HCT116 (cell line): ENCODE data around the gene SBF2. TPM values are rescaled to one million over a fixed set of nuclear protein-coding genes. Genes with fewer than 3 reads are reported as not detected.

Source experiments
- ATAC-seq: fragments of 200-7000 bp; cut with Tn5 transposase; 2 replicates; pipeline ENCODE4 v1.9.1; 2020; ENCODE audit warnings: mild to moderate bottlenecking, moderate library complexity
- BruUV-seq: library from RNA; stranded (reverse); fragments of 400-500 nt; replicated peaks from 2 replicates; lab custom pipeline; 2021; lab: Mats Ljungman, UMichigan
- CTCF ChIA-PET: fragments of 300-600 bp; sonication (Branson Sonifier 250); formaldehyde crosslinking; loops from one replicate; lab custom pipeline; 2021; ENCODE audit warnings: antibody characterized with exemption; lab: Charles Lee
- POLR2A ChIA-PET: fragments of 300-600, 350-600 bp; sonication (Branson Sonifier 250); formaldehyde crosslinking; loops from one replicate; lab custom pipeline; 2021; ENCODE audit warnings: antibody characterized with exemption; lab: Charles Lee
- RAD21 ChIA-PET, 2 experiments: fragments of 300-600 bp; sonication (Branson Sonifier 250); formaldehyde crosslinking; loops; one replicate each; lab custom pipeline; 2023; ENCODE audit warnings: low total read pairs in 2 of 2; ENCODE audit not compliant: uncharacterized antibody in 2 of 2, unreplicated experiment in 2 of 2, low non-redundant PET in 1 of 2; lab: Charles Lee
- DNase-seq: peaks from one replicate; pipeline ENCODE4 v3.0.0-alpha.2; 2010; ENCODE audit warnings: low read depth, low spot score
- H2AFZ ChIP-seq: fragments of 200-600 bp; shearing (Covaris generic), sonication (generic); 2 replicates; pipeline ENCODE4 v1.6.1; 2017; ENCODE audit warnings: low read depth, mixed run types, mixed read lengths, antibody characterized with exemption, low read length; ENCODE audit not compliant: poor library complexity, severe bottlenecking
- H3K27ac ChIP-seq: 2 replicates; pipeline ENCODE4 v1.5.1; 2012; ENCODE audit warnings: low read depth, low read length
- H3K27me3 ChIP-seq: fragments of 200-600 bp; sonication (generic); 2 replicates; pipeline ENCODE4 v1.6.1; 2016; ENCODE audit warnings: mixed run types, low read length, mixed read lengths; ENCODE audit not compliant: insufficient read depth
- H3K36me3 ChIP-seq, 2 experiments: fragments of 200-500 bp in 1 of 2; fragments of 200-600 bp in 1 of 2; sonication (Bioruptor generic) in 1 of 2; sonication (generic) in 1 of 2; 2 replicates each; pipeline versions ENCODE4 v1.5.1 to v1.6.1; 2014 to 2016; ENCODE audit warnings: low read length in 2 of 2, inconsistent platforms in 1 of 2, mixed read lengths in 1 of 2, mixed run types in 1 of 2; ENCODE audit not compliant: insufficient read depth in 2 of 2, control insufficient read depth in 1 of 2
- H3K4me1 ChIP-seq, 2 experiments: fragments of 200-600 bp in 1 of 2; sonication (generic) in 1 of 2; 2 replicates each; pipeline versions ENCODE4 v1.5.1 to v1.6.1; 2012 to 2017; ENCODE audit warnings: low read length in 2 of 2, inconsistent platforms in 1 of 2, mild to moderate bottlenecking in 1 of 2, mixed read lengths in 1 of 2, mixed run types in 1 of 2, moderate library complexity in 1 of 2; ENCODE audit not compliant: insufficient read depth in 2 of 2, control insufficient read depth in 1 of 2
- H3K4me2 ChIP-seq: fragments of 200-600 bp; sonication (generic); 2 replicates; pipeline ENCODE4 v1.6.1; 2017; ENCODE audit warnings: mixed run types, low read length, mixed read lengths
- H3K4me3 ChIP-seq, 2 experiments: fragments of 200-600 bp in 1 of 2; sonication (generic) in 1 of 2; replicated peaks in 1 of 2; 2 replicates each; pipeline ENCODE4 v1.5.1; 2011 to 2016; ENCODE audit warnings: low read length in 2 of 2, control low read depth in 1 of 2, low read depth in 1 of 2, mild to moderate bottlenecking in 1 of 2, mixed read lengths in 1 of 2, mixed run types in 1 of 2
- H3K79me2 ChIP-seq: fragments of 200-600 bp; sonication (generic); 2 replicates; pipeline ENCODE4 v1.6.1; 2017; ENCODE audit warnings: mild to moderate bottlenecking, mixed run types, low read length, moderate library complexity, mixed read lengths; ENCODE audit not compliant: insufficient read depth
- H3K9ac ChIP-seq: fragments of 200-600 bp; sonication (generic); 2 replicates; pipeline ENCODE4 v1.6.1; 2016; ENCODE audit warnings: low read length, mixed read lengths
- H3K9me2 ChIP-seq: fragments of 200-600 bp; sonication (generic), shearing (Covaris generic); 2 replicates; pipeline ENCODE4 v1.6.1; 2017; ENCODE audit warnings: mixed run types, mild to moderate bottlenecking, moderate library complexity; ENCODE audit not compliant: insufficient read depth
- H3K9me3 ChIP-seq, 2 experiments: fragments of 200-500 bp in 1 of 2; fragments of 200-600 bp in 1 of 2; sonication (Bioruptor generic) in 1 of 2; sonication (generic) in 1 of 2; 2 replicates each; pipeline ENCODE4 v1.6.1; 2014 to 2017; ENCODE audit warnings: low read length in 2 of 2, mixed read lengths in 2 of 2, inconsistent platforms in 1 of 2, low read depth in 1 of 2, mild to moderate bottlenecking in 1 of 2, mixed run types in 1 of 2, moderate library complexity in 1 of 2; ENCODE audit not compliant: control insufficient read depth in 1 of 2, insufficient read depth in 1 of 2
- H4K20me1 ChIP-seq: fragments of 200-600 bp; sonication (generic), shearing (Covaris generic); 2 replicates; pipeline ENCODE4 v1.6.1; 2017; ENCODE audit warnings: mixed run types, mild to moderate bottlenecking, moderate library complexity; ENCODE audit not compliant: insufficient read depth
- ATF3 ChIP-seq: IDR thresholded peaks from 2 replicates; pipeline ENCODE4 v1.6.1; 2012
- CBX3 ChIP-seq: IDR thresholded peaks from 2 replicates; pipeline ENCODE4 v1.6.1; 2012; ENCODE audit warnings: low read depth
- CEBPB ChIP-seq: IDR thresholded peaks from 2 replicates; pipeline ENCODE4 v1.6.1; 2012; ENCODE audit warnings: low read depth
- CTCF ChIP-seq, 3 experiments: fragments of 200-600 bp in 1 of 3; sonication (generic) in 1 of 3; IDR thresholded peaks in 2 of 3; conservative IDR thresholded peaks in 1 of 3; 2 replicates each; pipeline ENCODE4 v1.5.1; 2012 to 2017; ENCODE audit warnings: low read depth in 2 of 3, low read length in 2 of 3, antibody characterized with exemption in 1 of 3, borderline replicate concordance in 1 of 3, control low read depth in 1 of 3, mild to moderate bottlenecking in 1 of 3, mixed read lengths in 1 of 3, mixed run types in 1 of 3, moderate library complexity in 1 of 3; ENCODE audit not compliant: insufficient read depth in 1 of 3
- EGR1 ChIP-seq: IDR thresholded peaks from 2 replicates; pipeline ENCODE4 v1.6.1; 2012; ENCODE audit warnings: low read depth
- JUND ChIP-seq: IDR thresholded peaks from 2 replicates; pipeline ENCODE4 v1.6.1; 2012
- POLR2AphosphoS5 ChIP-seq: IDR thresholded peaks from 2 replicates; pipeline ENCODE4 v1.6.1; 2011; ENCODE audit warnings: mild to moderate bottlenecking, low read depth, low read length, moderate library complexity
- REST ChIP-seq: IDR thresholded peaks from 2 replicates; pipeline ENCODE4 v1.6.1; 2012; ENCODE audit warnings: low read depth
- TCF7L2 ChIP-seq: IDR thresholded peaks from 2 replicates; pipeline ENCODE4 v1.7.0; 2011; ENCODE audit warnings: borderline replicate concordance, inconsistent platforms; ENCODE audit not compliant: insufficient read depth, insufficient read length; ENCODE audit errors: extremely low read depth
- intact Hi-C: fragments of 100-400 bp; cut with micrococcal nuclease; formaldehyde crosslinking; loops from 2 replicates; pipeline ENCODE4 v1.10.0; 2022
- total RNA-seq: library from RNA; stranded (reverse); gene quantifications from one replicate; pipeline ENCODE4 v1.2.1, GENCODE V29; 2021; ENCODE audit not compliant: unreplicated experiment

The SBF2 gene
- total RNA-seq, 1 experiment from 2014 or later, result 35.0 TPM

- H3K9ac ChIP-seq, result no peak overlapping the region
- no peak overlapping the region for H2AFZ ChIP-seq
- no peak overlapping the region for H3K4me3 ChIP-seq
- no TSS peak for BruUV-seq
- RAD21 ChIA-PET, result no interaction called here
- no peak overlapping the region for H3K4me2 ChIP-seq
- no peak for TF ChIP-seq CTCF (IDR thresholded peaks at IDR 0.05 in 2 of 3, conservative IDR thresholded peaks at IDR 0.05 in 1 of 3; ENCODE audit: borderline replicate concordance in 1 of 3, insufficient read depth in 1 of 3, low read depth in 2 of 3, low read length in 2 of 3)
- no peak for TF ChIP-seq ATF3
- no peak for TF ChIP-seq EGR1
- H3K9me3 ChIP-seq, result no peaks in the 10 kb centered on the region
- H3K36me3 ChIP-seq, result no peaks in the 10 kb centered on the region
- DNase-seq (no peak), ATAC-seq (no peak)
- H3K79me2 ChIP-seq, result peaks cover 29% of the 10 kb centered on the region
- H3K9me2 ChIP-seq, result no peaks in the 10 kb centered on the region
- H3K27ac ChIP-seq, result no peak overlapping the region
- H3K4me1 ChIP-seq, result peaks cover 14 to 24% of the 10 kb centered on the region in 2 experiments
- no peaks in the 10 kb centered on the region for H4K20me1 ChIP-seq
- intact Hi-C loops, result no loop called here
- no peaks in the 10 kb centered on the region for H3K27me3 ChIP-seq
- CTCF ChIA-PET, result no interaction called here
- POLR2A ChIA-PET, result interaction anchor here (1.4 kb wide), 1 partner anchor 67 kb away, joined by 3 read pairs; no protein-coding TSS in a partner anchor
Observed at GRCh38 chr11:10236840-10237239, 57.2 kb downstream of the SBF2 start.

GRCh38 chr11:10233581-10233980, 60.4 kb downstream of the SBF2 start:
- 0 out of 2 replicates have a peak overlapping the region, but pooled peaks have one; percentile 10 for H3K9ac ChIP-seq
- no peak overlapping the region for H3K4me3 ChIP-seq
- no peaks in the 10 kb centered on the region for H4K20me1 ChIP-seq
- CTCF ChIA-PET, result interaction anchor here (0.8 kb wide), 1 partner anchor 10 kb away, joined by 4 read pairs; no protein-coding TSS in a partner anchor
- POLR2A ChIA-PET, result interaction anchor here (0.7 to 1.0 kb wide), 2 partner anchors 10 to 11 kb away, joined by 3 read pairs; no protein-coding TSS in a partner anchor
- ATAC-seq (peak; percentile 97), DNase-seq (peak; percentile 39)
- H3K27me3 ChIP-seq, result no peaks in the 10 kb centered on the region
- H3K27ac ChIP-seq, result peak overlapping the region; percentile 20; the same call in 1 of the 2 replicates
- H3K4me1 ChIP-seq, result peaks cover 14 to 24% of the 10 kb centered on the region in 2 experiments
- BruUV-seq, result no TSS peak
- H3K4me2 ChIP-seq, result peak overlapping the region; percentile 47
- no peaks in the 10 kb centered on the region for H3K9me2 ChIP-seq
- peaks cover 15% of the 10 kb centered on the region; the same call in 1 of the 2 replicates for H3K79me2 ChIP-seq
- no peaks in the 10 kb centered on the region for H3K36me3 ChIP-seq
- intact Hi-C loops, result no loop called here
- RAD21 ChIA-PET, result interaction anchor here in 1 of 2 experiments (0.7 kb wide), 1 partner anchor 23 kb away, joined by 3 read pairs; no protein-coding TSS in a partner anchor
- no peak overlapping the region for H2AFZ ChIP-seq
- no peaks in the 10 kb centered on the region for H3K9me3 ChIP-seq
- no peak for TF ChIP-seq CTCF (IDR thresholded peaks at IDR 0.05 in 2 of 3, conservative IDR thresholded peaks at IDR 0.05 in 1 of 3; ENCODE audit: borderline replicate concordance in 1 of 3, insufficient read depth in 1 of 3, low read depth in 2 of 3, low read length in 2 of 3)
- TF ChIP-seq REST, result no peak
- no peak for TF ChIP-seq POLR2AphosphoS5
- no peak for TF ChIP-seq CBX3
- TF ChIP-seq JUND, result peak; percentile 54
- TF ChIP-seq TCF7L2, result no peak
- 0 out of 2 replicates have a peak, but pooled peaks have one; percentile 20 for TF ChIP-seq CEBPB
- no peak for TF ChIP-seq EGR1
